Thoracic aorta (tissue), 2 donors: ENCODE results near the gene STPG1. TPM values are rescaled to one million over a fixed set of nuclear protein-coding genes. Genes with fewer than 3 reads are reported as not detected.

Experiments used
- ATAC-seq: fragments of 150-250 bp; one replicate; pipeline ENCODE4 v1.8.0; 2017; ENCODE audit warnings: low read depth; ENCODE audit not compliant: insufficient number of reproducible peaks, low FRiP score
- DNase-seq: peaks from one replicate; pipeline ENCODE4 v3.0.0-alpha.2; 2020; ENCODE audit warnings: low spot score
- H3K27ac ChIP-seq, 2 donors: fragments of 200-600 bp; sonication (generic); 1 replicate in 1 of 2; 2 replicates in 1 of 2; pipeline ENCODE4 v1.5.1; 2016; ENCODE audit warnings: mild to moderate bottlenecking in 2 of 2, moderate library complexity in 2 of 2
- H3K27me3 ChIP-seq: fragments of 200-600 bp; sonication (generic); replicated peaks from 2 replicates; pipeline ENCODE4 v1.6.0; 2016; ENCODE audit warnings: mild to moderate bottlenecking; ENCODE audit not compliant: insufficient read depth
- H3K36me3 ChIP-seq: fragments of 200-600 bp; sonication (generic); one replicate; pipeline ENCODE4 v1.5.1; 2016
- H3K4me1 ChIP-seq, 2 donors: fragments of 200-600 bp; sonication (generic); 1 replicate in 1 of 2; 2 replicates in 1 of 2; pipeline versions ENCODE4 v1.5.1 to v1.6.0; 2016; ENCODE audit warnings: low read depth in 2 of 2, mild to moderate bottlenecking in 1 of 2; ENCODE audit not compliant: control insufficient read depth in 1 of 2
- H3K4me3 ChIP-seq: fragments of 200-600 bp; sonication (generic); 2 replicates; pipeline ENCODE4 v1.5.1; 2016; ENCODE audit warnings: mild to moderate bottlenecking
- H3K9me3 ChIP-seq: fragments of 200-600 bp; sonication (generic); 2 replicates; pipeline ENCODE4 v1.5.1; 2016
- CTCF ChIP-seq: fragments of 200-600 bp; sonication (generic); IDR thresholded peaks from one replicate; pipeline ENCODE4 v1.5.1; 2019; ENCODE audit warnings: antibody characterized with exemption
- total RNA-seq, 2 donors: library from RNA; depleted of rRNA; stranded (reverse); fragments of >200 nt; gene quantifications; one replicate each; pipeline versions ENCODE4 v1.1.0 to v1.2.3, GENCODE V29; 2016

STPG1 gene
- total RNA-seq, 2 donors from 2014 or later: 1.5 to 4.0 TPM

- H3K27me3 ChIP-seq: no peaks in the 10 kb centered on the region
- TF ChIP-seq CTCF: peak; percentile 68
- ATAC-seq (peak; percentile 23), DNase-seq (peak; percentile 85)
- H3K9me3 ChIP-seq: no peaks in the 10 kb centered on the region
- H3K36me3 ChIP-seq: no peaks in the 10 kb centered on the region
- H3K27ac ChIP-seq: no peak within 1 kb of the TSS
- peaks cover 3 to 10% of the 10 kb centered on the region in 2 donors for H3K4me1 ChIP-seq
- peak within 1 kb of the TSS; percentile 73 for H3K4me3 ChIP-seq
These were observed 1.8 kb upstream of the STPG1 start, which contains the start of gene NIPAL3 for GRCh38 chr1:24415334-24415909. Gene NIPAL3, plus strand, starts transcription at chr1:24415802. Its CDS starts 3,746 bp downstream, at chr1:24419548.

GRCh38 chr1:24414775-24415333 is 1.3 kb upstream of the STPG1 start:
- TF ChIP-seq CTCF: no peak

GRCh38 chr1:24412408-24412807 is 1.2 kb downstream of the STPG1 start:
- H3K27ac ChIP-seq: no peak overlapping the region
- no peaks in the 10 kb centered on the region for H3K36me3 ChIP-seq
- DNase-seq (no peak), ATAC-seq (no peak)
- H3K4me1 ChIP-seq: peaks cover 3 to 10% of the 10 kb centered on the region in 2 donors
- no peak for TF ChIP-seq CTCF
- no peaks in the 10 kb centered on the region for H3K27me3 ChIP-seq
- H3K9me3 ChIP-seq: no peaks in the 10 kb centered on the region
- no peak overlapping the region for H3K4me3 ChIP-seq

More at GRCh38 chr1:24414775-24415333, 1.3 kb upstream of the STPG1 start:
- Histone ChIP-seq H3K27me3 (no peaks in the 10 kb centered on the region), H3K36me3 (no peaks in the 10 kb centered on the region), H3K27ac (no peak overlapping the region), H3K4me3 (peak overlapping the region; percentile 73), H3K4me1 (peaks cover 3 to 10% of the 10 kb centered on the region in 2 donors), H3K9me3 (no peaks in the 10 kb centered on the region)
- no peak for ATAC-seq
- no peak for DNase-seq

GRCh38 chr1:24411963-24412362 is 1.6 kb downstream of the STPG1 start:
- no peak for ATAC-seq
- H3K4me3 ChIP-seq: no peak overlapping the region
- DNase-seq: no peak
- H3K9me3 ChIP-seq: no peaks in the 10 kb centered on the region
- no peaks in the 10 kb centered on the region for H3K36me3 ChIP-seq
- no peaks in the 10 kb centered on the region for H3K27me3 ChIP-seq
- H3K27ac ChIP-seq: no peak overlapping the region
- no peak for TF ChIP-seq CTCF
- H3K4me1 ChIP-seq: peaks cover 3 to 10% of the 10 kb centered on the region in 2 donors

- Histone ChIP-seq H3K4me3 (no peak overlapping the region), H3K9me3 (no peaks in the 10 kb centered on the region), H3K36me3 (no peaks in the 10 kb centered on the region), H3K27me3 (no peaks in the 10 kb centered on the region), H3K27ac (no peak overlapping the region), H3K4me1 (peaks cover 0 to 5% of the 10 kb centered on the region in 2 donors)
- no peak for TF ChIP-seq CTCF
- DNase-seq (no peak), ATAC-seq (no peak)
These were observed 2.8 kb downstream of the STPG1 start for GRCh38 chr1:24410750-24411149.
